ENCODE data around the gene PYDC1. TPM values are rescaled to one million over a fixed set of nuclear protein-coding genes. Genes with fewer than 3 reads are reported as not detected.

PYDC1 gene
- total RNA-seq, 4 donors from 2014 or later: not detected

- Histone ChIP-seq H3K27me3 (peaks cover 35% of the 10 kb centered on the region), H3K27ac (no peak overlapping the region), H3K4me1 (peaks cover 0 to 7% (median 5%) of the 10 kb centered on the region in 4 donors), H3K9me3 (no peaks in the 10 kb centered on the region), H3K4me3 (no peak overlapping the region), H3K36me3 (no peaks in the 10 kb centered on the region)
- intact Hi-C loops (cut with DNase I; ENCODE audit: low total_unique reads): no loop called here
- no peak for DNase-seq
- WGBS, 2 donors (ENCODE audit: low coverage in 1 of 2): 50 to 79% methylated on average over 8 to 12 of the region's 12 CpGs
- TF ChIP-seq EP300 (IDR thresholded peaks at IDR 0.05; ENCODE audit: low read depth) (no peak), CTCF (IDR thresholded peaks at IDR 0.05) (no peak), POLR2AphosphoS5 (IDR thresholded peaks at IDR 0.05) (no peak), POLR2A (IDR thresholded peaks at IDR 0.05) (no peak)
- in situ Hi-C loops (cut with MboI; ENCODE audit: low pct_ligation_motif_present in 1 of 4, low pct_unique_long_range_greater_than_20kb in 1 of 4, low sequenced_read_pairs in 3 of 4): no loop called here
Observed at GRCh38 chr16:31221357-31222160, 4.6 kb upstream of the PYDC1 start.

GRCh38 chr16:31219154-31219741, 2.3 kb upstream of the PYDC1 start:
- Histone ChIP-seq H3K27me3 (peaks cover 58% of the 10 kb centered on the region), H3K4me1 (peaks cover 15 to 29% (median 26%) of the 10 kb centered on the region in 4 donors), H3K27ac (no peak overlapping the region), H3K36me3 (no peaks in the 10 kb centered on the region), H3K4me3 (no peak overlapping the region), H3K9me3 (no peaks in the 10 kb centered on the region)
- in situ Hi-C loops (cut with MboI; ENCODE audit: low pct_ligation_motif_present in 1 of 4, low pct_unique_long_range_greater_than_20kb in 1 of 4, low sequenced_read_pairs in 3 of 4) (no loop called here), intact Hi-C loops (cut with DNase I; ENCODE audit: low total_unique reads) (no loop called here)
- no peak for TF ChIP-seq POLR2AphosphoS5 (IDR thresholded peaks at IDR 0.05)
- TF ChIP-seq CTCF (IDR thresholded peaks at IDR 0.05): no peak
- no peak for TF ChIP-seq POLR2A (IDR thresholded peaks at IDR 0.05)
- no peak for TF ChIP-seq EP300 (IDR thresholded peaks at IDR 0.05; ENCODE audit: low read depth)
- no peak for DNase-seq
- WGBS, 2 donors (ENCODE audit: low coverage in 1 of 2): 95% methylated on average over 15 of the region's 15 CpGs; no CpG with 5 or more reads in 1 of the 2 donors

- Histone ChIP-seq H3K4me1 (peaks cover 15 to 29% (median 26%) of the 10 kb centered on the region in 4 donors), H3K27ac (no peak overlapping the region), H3K4me3 (no peak overlapping the region), H3K9me3 (no peaks in the 10 kb centered on the region), H3K36me3 (no peaks in the 10 kb centered on the region), H3K27me3 (peaks cover 76% of the 10 kb centered on the region)
- no peak for DNase-seq
- in situ Hi-C loops (cut with MboI; ENCODE audit: low pct_ligation_motif_present in 1 of 4, low pct_unique_long_range_greater_than_20kb in 1 of 4, low sequenced_read_pairs in 3 of 4): no loop called here
- WGBS, 2 donors (ENCODE audit: low coverage in 1 of 2): 26% methylated on average over 4 of the region's 4 CpGs; no CpG with 5 or more reads in 1 of the 2 donors
- no peak for TF ChIP-seq EP300 (IDR thresholded peaks at IDR 0.05; ENCODE audit: low read depth)
- TF ChIP-seq POLR2A (IDR thresholded peaks at IDR 0.05): no peak
- TF ChIP-seq CTCF (IDR thresholded peaks at IDR 0.05): no peak
- TF ChIP-seq POLR2AphosphoS5 (IDR thresholded peaks at IDR 0.05): no peak
- intact Hi-C loops (cut with DNase I; ENCODE audit: low total_unique reads): no loop called here
Observed at GRCh38 chr16:31217136-31217530, 198 bp upstream of the PYDC1 start.

GRCh38 chr16:31215287-31216162, 1.4 kb downstream of the PYDC1 start:
- intact Hi-C loops (cut with DNase I; ENCODE audit: low total_unique reads): no loop called here
- Histone ChIP-seq H3K27me3 (peaks cover 76% of the 10 kb centered on the region), H3K36me3 (no peaks in the 10 kb centered on the region), H3K9me3 (no peaks in the 10 kb centered on the region), H3K4me3 (peak overlapping the region in 3 of 4 donors; percentile 10 to 49 (median 33)), H3K27ac (no peak overlapping the region), H3K4me1 (peaks cover 15 to 29% (median 26%) of the 10 kb centered on the region in 4 donors)
- TF ChIP-seq POLR2AphosphoS5 (IDR thresholded peaks at IDR 0.05) (no peak), POLR2A (IDR thresholded peaks at IDR 0.05) (no peak), EP300 (IDR thresholded peaks at IDR 0.05; ENCODE audit: low read depth) (no peak), CTCF (IDR thresholded peaks at IDR 0.05) (no peak)
- DNase-seq: peak; percentile 66
- in situ Hi-C loops (cut with MboI; ENCODE audit: low pct_ligation_motif_present in 1 of 4, low pct_unique_long_range_greater_than_20kb in 1 of 4, low sequenced_read_pairs in 3 of 4): no loop called here
- WGBS, 2 donors (ENCODE audit: low coverage in 1 of 2): 3% methylated on average over 42 of the region's 63 CpGs; no CpG with 5 or more reads in 1 of the 2 donors
